Islet precursor cell (in vitro differentiated cells): ENCODE results near the gene ZBTB34.
A peak's percentile ranks its signal among the peaks of the same experiment; 100 is the strongest.

ENCODE experiments used
- DNase-seq: peaks from one replicate; pipeline ENCODE4 v3.0.0-alpha.2; 2018

The ZBTB34 gene

GRCh38 chr9:126880226-126880946 is 19.9 kb downstream of the ZBTB34 start:
- no peak for DNase-seq

DNA sequence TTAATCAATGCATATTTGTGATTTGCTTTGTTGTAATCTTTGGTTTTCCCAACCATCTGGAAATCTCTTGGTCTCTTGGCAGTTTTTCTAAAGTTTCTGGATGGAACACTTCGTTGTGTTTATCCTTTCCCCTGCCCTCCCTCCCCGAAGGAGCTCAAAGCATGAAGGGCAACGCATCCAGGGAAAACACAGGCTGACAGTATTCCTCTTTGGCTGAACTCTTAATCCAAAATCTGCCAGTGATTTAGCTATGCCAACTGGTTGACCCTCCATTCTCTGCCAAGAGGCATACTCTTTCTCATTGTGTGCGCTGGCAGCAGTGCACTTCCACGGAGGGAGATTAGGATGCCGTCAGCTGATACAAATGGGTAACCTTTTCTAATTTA is 20.5 kb downstream of the ZBTB34 start:
- DNase-seq: no peak

DNA sequence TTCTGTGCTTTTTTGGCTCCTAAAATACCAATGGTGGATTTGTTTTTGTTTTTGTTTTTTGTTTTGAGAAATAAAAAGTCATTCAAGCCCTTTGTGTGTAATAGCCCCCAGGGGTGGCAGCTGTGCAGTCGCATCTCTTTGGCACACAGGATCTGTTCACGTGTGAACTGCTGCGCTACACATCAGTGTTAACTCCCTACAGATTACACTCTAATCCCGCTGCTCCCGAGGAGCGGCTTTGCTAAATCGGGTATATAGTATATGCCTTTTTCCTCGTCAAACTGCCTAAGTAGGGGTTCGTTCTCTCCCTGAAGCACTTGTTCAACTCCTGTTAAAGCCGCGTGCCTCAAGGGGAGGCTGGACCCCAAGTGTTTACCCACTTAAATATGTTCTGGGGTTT is 22.3 kb downstream of the ZBTB34 start:
- no peak for DNase-seq

DNA sequence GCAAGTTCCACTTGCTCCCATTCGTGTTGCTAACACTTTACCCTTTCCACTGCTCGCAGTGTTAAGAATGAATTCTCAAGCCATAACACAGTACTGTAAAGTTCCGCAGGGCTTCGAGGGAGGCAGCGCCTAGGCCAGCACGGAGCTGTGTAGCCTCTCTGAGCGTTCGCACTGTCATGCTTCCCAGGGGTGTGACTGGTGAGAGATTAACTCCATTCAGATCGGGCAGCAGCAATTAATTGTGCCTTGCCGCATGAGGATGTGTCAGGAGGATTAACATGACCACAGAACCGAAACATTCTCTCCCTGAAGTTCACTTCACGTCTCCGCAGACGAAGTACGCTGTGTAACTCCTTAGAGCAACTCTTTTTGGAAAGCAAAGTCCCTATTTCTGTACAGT is 23.2 kb downstream of the ZBTB34 start:
- no peak for DNase-seq

- DNase-seq: peak; percentile 44
These were observed 24.7 kb downstream of the ZBTB34 start for GRCh38 chr9:126885131-126885641.

DNA sequence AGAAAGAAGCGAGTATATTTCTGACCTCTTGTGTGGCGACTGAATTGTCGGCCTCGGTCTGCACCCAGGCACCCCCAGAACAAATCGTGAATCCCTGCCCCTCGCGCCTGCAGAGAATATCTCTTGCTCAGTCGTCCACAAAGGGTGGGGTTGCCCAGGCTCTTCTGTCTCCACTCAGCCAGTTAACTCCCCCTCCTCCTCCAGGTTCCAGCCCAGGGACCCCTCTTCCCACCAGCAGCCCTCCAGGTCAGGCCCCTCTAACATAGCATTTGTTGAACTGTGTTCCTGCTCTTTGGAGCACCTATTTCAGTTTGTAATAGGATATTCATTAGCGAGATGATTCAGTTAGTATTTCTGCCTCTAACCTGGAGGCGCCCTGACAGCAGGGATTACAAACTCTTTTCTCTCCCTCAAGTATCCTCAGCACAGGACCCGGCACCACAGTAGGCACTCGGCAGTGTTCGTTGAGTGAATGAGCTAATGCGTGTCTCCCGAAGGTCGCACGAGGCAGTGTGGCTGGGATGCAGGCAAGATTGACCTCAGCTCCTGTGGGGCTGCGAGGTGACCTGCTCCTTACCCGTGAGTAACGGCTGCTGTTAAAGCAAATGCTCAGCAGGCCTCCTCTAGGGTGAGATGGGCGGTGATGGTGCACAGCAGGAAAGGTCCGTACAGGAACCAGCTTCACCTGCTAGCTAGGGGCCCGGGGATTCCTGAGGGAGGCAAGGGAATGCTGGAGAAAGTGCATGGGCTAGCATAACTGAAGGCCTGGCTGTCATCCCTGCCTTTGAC is 25.8 kb downstream of the ZBTB34 start:
- no peak for DNase-seq

DNA sequence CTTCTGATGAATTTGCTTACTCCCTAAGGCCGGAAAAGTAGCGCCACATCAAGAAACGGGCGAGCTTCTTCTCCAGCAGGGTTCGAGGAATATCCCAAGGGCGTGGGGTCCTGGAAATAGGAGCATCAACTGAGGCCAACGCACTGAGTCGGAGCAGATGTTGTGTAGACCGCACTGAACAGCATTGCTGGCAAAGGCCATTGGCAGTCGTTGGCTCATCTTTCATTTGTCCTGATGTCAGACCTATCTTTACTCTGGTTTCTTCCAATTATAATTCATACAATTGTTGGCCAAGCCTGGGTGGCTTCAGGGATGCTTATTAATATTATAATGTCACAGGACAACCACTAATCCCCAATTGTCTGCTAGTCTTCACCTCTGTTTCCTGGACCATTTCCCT is 26.5 kb downstream of the ZBTB34 start:
- no peak for DNase-seq

- no peak for DNase-seq
These were observed 31.2 kb downstream of the ZBTB34 start for GRCh38 chr9:126891676-126892075.

DNA sequence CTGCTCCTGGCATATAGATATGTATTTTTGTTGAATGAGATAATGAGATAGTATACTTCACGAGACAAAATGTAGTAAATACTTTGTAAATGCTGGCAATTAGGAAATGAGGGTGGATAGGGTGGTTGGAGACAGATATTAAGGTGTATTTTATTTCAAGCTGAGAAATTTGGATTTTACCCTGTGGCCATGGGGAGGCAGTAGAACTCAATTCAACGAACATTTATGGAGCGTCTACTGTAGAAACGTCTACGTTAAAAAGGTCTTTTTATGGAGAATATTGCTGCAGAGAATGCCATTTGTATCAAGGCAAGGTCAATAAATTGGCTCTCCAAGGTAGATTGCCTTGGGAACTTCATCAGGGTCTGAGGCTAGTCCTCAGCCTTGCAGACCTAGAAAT is 32.6 kb downstream of the ZBTB34 start:
- no peak for DNase-seq

DNA sequence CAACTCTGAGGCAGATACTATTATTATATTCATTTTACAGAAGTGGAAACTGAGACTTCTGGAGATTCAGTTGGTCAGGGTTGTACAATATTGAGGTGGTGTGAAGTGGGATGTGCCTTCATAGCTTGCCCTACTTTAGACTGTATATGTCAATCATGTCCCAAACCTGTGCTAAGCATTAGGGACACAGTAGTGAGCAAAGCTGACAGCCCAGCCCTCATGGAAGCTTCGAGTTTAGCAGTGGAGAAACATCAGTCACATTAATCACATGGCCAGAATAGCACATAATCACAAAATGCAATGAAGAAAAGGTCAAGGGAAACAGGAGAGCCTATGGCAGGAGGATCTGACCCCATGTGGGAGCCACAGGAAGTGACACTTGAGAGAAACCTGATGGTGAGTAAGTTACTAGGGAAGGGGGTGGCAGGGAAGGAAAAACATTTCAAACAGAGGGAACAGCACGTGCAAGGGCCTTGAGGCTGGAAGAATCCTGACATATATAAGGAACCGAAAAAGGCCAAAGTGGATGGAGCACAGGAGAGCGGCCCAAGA is 33.7 kb downstream of the ZBTB34 start:
- no peak for DNase-seq

DNA sequence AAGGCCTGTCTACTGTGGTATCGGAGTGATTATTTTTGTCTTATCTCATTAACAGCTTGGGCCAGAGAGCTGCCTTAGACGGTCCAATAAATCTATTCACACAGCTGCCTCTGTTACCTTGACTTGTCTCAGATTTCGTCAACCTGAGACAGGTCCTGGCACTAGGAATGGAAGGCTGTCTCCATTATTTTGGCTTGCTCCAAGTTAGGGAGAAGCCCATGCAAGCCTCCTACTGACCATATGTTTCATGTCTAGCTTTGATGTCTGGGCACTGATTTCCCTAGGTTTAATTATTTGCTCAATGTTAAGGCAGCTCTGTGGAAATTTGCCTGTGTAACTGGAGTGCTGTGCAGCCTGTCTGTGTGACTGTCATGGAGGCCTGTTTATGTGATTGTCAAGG is 41.8 kb downstream of the ZBTB34 start:
- no peak for DNase-seq

GRCh38 chr9:126904586-126904985 is 44.1 kb downstream of the ZBTB34 start:
- DNase-seq: no peak

DNA sequence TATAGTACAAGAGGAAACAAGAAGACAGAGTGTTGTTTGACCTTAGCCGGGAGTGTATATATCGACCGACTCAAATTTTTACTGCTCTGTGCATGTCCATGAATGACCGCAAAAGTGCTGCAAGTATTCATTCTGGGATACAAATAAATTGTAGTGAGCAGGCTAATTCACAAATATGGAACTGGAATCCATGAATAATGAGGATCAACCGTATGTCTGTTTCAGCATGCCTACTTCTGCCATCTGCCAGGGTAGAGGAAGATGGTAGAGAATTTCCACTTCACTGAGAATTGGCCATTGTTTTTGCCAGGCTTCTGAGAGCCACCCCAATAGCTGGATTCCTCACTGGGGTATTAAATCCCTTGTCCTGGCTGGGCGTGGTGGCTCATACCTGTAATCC is 45.7 kb downstream of the ZBTB34 start:
- no peak for DNase-seq

DNA sequence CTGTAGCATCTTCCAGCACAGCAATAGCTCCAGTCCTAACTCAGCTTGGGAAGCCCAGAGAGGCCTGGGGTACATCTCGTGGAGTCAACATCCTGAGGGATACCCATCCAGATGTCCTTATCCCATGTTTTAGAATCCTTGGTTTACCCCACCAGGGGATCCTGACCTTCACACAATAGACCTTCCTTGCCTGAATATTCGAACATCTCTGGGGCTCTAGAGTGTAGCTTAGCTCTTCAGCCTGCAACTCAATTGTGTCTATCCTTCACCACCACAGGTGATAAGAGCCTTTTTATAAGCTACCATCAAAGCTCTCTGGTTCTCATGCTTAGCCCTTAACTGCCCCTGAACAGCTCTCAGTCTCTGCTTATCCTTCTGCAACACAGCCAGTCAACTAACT is 46.6 kb downstream of the ZBTB34 start:
- DNase-seq: no peak

GRCh38 chr9:126914458-126915280 is 54.2 kb downstream of the ZBTB34 start, which contains the start of gene RALGPS1:
RALGPS1 (plus strand) TSS chr9:126914782; CDS start chr9:126962290, 47,508 bp downstream.
- DNase-seq: peak; percentile 99

GRCh38 chr9:126915281-126915816 is 54.9 kb downstream of the ZBTB34 start:
- DNase-seq: peak; percentile 81

DNA sequence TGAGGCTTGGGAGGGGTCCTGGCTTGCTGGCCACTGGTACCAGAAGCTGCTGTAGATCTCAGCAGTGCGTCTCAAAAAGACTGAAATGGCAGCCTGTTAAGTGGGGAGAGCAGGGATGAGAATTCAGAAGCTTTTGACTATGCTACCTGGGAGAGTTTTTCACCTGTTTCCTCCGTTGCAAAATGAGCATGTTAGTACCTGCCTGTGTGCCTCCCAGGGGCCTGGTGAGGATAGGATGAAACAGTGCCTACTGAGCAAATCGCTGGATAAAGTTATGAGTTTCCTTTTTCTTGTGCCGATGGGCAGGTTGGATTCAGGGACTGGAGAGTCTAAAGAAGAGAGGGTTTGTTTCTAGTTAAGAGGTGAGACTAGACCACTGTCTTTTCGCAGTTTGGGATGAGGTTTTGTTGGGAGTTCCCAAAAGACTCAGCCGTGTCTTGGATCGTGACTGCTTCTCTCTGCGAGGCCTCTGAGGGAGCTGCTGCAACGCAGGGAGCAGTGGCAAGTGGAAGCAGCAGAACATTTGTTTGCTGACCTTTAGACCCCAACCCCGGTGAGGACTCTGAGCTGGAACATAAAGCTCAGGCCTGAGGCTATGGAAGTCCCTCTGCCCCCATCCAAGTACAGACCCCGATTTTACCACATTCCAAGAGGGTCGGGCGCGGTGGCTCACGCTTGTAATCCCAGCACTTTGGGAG is 55.6 kb downstream of the ZBTB34 start:
- DNase-seq: no peak

- DNase-seq: no peak
These were observed 56.5 kb downstream of the ZBTB34 start for GRCh38 chr9:126916909-126917308.

DNA sequence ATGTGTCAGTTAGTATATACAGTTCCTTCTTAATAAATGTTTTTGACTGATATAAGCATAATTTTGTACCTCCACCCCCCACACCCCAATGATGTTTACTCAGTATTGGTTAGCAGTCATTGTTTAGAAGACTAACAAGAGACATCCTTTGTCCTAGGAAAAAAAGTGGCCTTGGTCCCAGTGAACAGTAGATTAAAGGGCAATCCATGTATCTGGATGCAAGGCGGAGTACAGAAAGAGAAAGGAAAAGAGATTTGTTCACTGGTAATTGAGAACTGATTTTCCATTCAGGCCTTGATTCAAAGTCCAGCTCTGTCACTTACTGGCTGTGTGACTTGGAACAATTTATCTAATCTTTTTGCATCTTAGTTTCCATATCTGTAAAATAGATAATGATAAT is 58.8 kb downstream of the ZBTB34 start:
- DNase-seq: no peak

GRCh38 chr9:126925876-126926275 is 65.4 kb downstream of the ZBTB34 start:
- DNase-seq: no peak

DNA sequence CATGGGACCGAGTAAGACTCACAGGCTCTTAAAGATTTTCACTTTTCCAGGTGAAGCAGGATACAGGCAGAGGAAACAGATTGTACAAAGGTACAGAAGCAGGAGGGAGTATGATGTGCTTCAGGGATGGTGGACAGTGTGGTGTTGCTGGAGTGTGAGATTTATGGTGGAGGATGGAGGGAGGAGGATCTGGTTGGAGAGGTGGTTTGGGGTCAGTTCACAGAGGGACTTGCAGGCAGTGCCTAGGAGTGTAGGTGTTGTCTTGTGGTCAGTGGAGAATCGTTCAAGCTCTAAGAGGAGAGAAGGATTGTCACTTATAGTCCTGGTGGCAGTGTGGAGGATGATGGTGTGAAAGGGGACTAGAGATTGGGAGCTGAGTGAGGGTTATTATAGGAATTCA is 65.9 kb downstream of the ZBTB34 start:
- DNase-seq: no peak

- no peak for DNase-seq
These were observed 67.0 kb downstream of the ZBTB34 start for GRCh38 chr9:126927419-126927818.
